Liver (tissue), 9 donors: Measurements from ENCODE around the gene FLVCR2. TPM values are rescaled to one million over a fixed set of nuclear protein-coding genes. Genes with fewer than 3 reads are reported as not detected.

Experiments used
- DNase-seq: peaks from one replicate; pipeline ENCODE4 v3.0.0-alpha.2; 2017; ENCODE audit warnings: low spot score
- H3K27ac ChIP-seq, 2 donors: one replicate each; pipeline ENCODE4 v1.7.0; 2013; ENCODE audit warnings: inconsistent platforms in 2 of 2, low read length in 2 of 2, control low read depth in 1 of 2, low read depth in 1 of 2, mild to moderate bottlenecking in 1 of 2
- H3K27me3 ChIP-seq, 4 donors: one replicate each; pipeline versions ENCODE4 v1.6.1 to v1.7.0; 2013; ENCODE audit warnings: low read length in 3 of 4, inconsistent platforms in 1 of 4, mild to moderate bottlenecking in 1 of 4, moderate library complexity in 1 of 4; ENCODE audit not compliant: control insufficient read depth in 4 of 4, insufficient read depth in 4 of 4
- H3K36me3 ChIP-seq, 4 donors: one replicate each; pipeline versions ENCODE4 v1.6.1 to v1.7.0; 2013; ENCODE audit warnings: low read length in 3 of 4, mild to moderate bottlenecking in 3 of 4, low read depth in 1 of 4, moderate library complexity in 1 of 4; ENCODE audit not compliant: control insufficient read depth in 4 of 4, insufficient read depth in 3 of 4
- H3K4me1 ChIP-seq, 4 donors: one replicate each; pipeline versions ENCODE4 v1.6.1 to v1.7.0; 2013; ENCODE audit warnings: low read length in 3 of 4, mild to moderate bottlenecking in 3 of 4, moderate library complexity in 1 of 4; ENCODE audit not compliant: control insufficient read depth in 4 of 4, insufficient read depth in 4 of 4
- H3K4me3 ChIP-seq, 3 donors: one replicate each; pipeline versions ENCODE4 v1.6.1 to v1.7.0; 2013; ENCODE audit warnings: low read length in 3 of 3, control low read depth in 1 of 3, low read depth in 1 of 3, mild to moderate bottlenecking in 1 of 3
- H3K9ac ChIP-seq, 2 donors: one replicate each; pipeline ENCODE4 v1.7.0; 2013; ENCODE audit warnings: low read length in 2 of 2, mild to moderate bottlenecking in 2 of 2, moderate library complexity in 2 of 2, control low read depth in 1 of 2, low read depth in 1 of 2
- H3K9me3 ChIP-seq, 4 donors: one replicate each; pipeline versions ENCODE4 v1.6.1 to v1.7.0; 2013; ENCODE audit warnings: low read length in 3 of 4; ENCODE audit not compliant: control insufficient read depth in 4 of 4
- EGR1 ChIP-seq, 2 donors: IDR thresholded peaks; 2 replicates each; pipeline ENCODE4 v1.6.1; 2016 to 2018; ENCODE audit warnings: antibody characterized with exemption in 2 of 2, low read depth in 2 of 2
- FOXA1 ChIP-seq: IDR thresholded peaks from 2 replicates; pipeline ENCODE4 v1.6.1; 2016; ENCODE audit warnings: antibody characterized with exemption
- FOXA2 ChIP-seq: IDR thresholded peaks from 2 replicates; pipeline ENCODE4 v1.6.1; 2016; ENCODE audit warnings: antibody characterized with exemption
- HNF4A ChIP-seq, 2 donors: conservative IDR thresholded peaks; 2 replicates each; pipeline ENCODE4 v1.6.1; 2016; ENCODE audit warnings: antibody characterized with exemption in 2 of 2, mild to moderate bottlenecking in 2 of 2
- HNF4G ChIP-seq: IDR thresholded peaks from 2 replicates; pipeline ENCODE4 v1.6.1; 2016; ENCODE audit warnings: antibody characterized with exemption
- JUND ChIP-seq, 2 donors: IDR thresholded peaks; 2 replicates each; pipeline ENCODE4 v1.6.1; 2016; ENCODE audit warnings: antibody characterized with exemption in 2 of 2
- NR2F2 ChIP-seq: IDR thresholded peaks from 2 replicates; pipeline ENCODE4 v1.6.1; 2016; ENCODE audit warnings: antibody characterized with exemption
- RAD21 ChIP-seq, 2 donors: IDR thresholded peaks; 2 replicates each; pipeline ENCODE4 v1.6.1; 2016; ENCODE audit warnings: antibody characterized with exemption in 2 of 2, mild to moderate bottlenecking in 2 of 2
- RXRA ChIP-seq, 2 donors: IDR thresholded peaks; 2 replicates each; pipeline ENCODE4 v1.6.1; 2017 to 2018; ENCODE audit warnings: antibody characterized with exemption in 2 of 2, mild to moderate bottlenecking in 1 of 2
- SP1 ChIP-seq: IDR thresholded peaks from 2 replicates; pipeline ENCODE4 v1.6.1; 2018; ENCODE audit warnings: antibody characterized with exemption, mild to moderate bottlenecking
- TAF1 ChIP-seq: conservative IDR thresholded peaks from 2 replicates; pipeline ENCODE4 v1.6.1; 2016; ENCODE audit warnings: antibody characterized with exemption, mild to moderate bottlenecking
- YY1 ChIP-seq: IDR thresholded peaks from 2 replicates; pipeline ENCODE4 v1.6.1; 2016; ENCODE audit warnings: antibody characterized with exemption, mild to moderate bottlenecking
- WGBS: extraction: QIAGEN DNeasy Blood & Tissue Kit; methylation state at CpG from one replicate; pipeline ENCODE4 v1.1.7; 2013; 5-methylcytosine and 5-hydroxymethylcytosine counted together
- polyA plus RNA-seq, 2 donors: library from polyadenylated mRNA; stranded (reverse) in 1 of 2; unstranded in 1 of 2; fragments of 200-250 nt in 1 of 2; fragments of >200 nt in 1 of 2; fragmentation: Nextera tagmentation in 1 of 2; extraction: Ambion mirVana in 1 of 2; gene quantifications; one replicate each; pipeline versions ENCODE4 v1.2.1 to v1.2.3, GENCODE V29; 2013 to 2015
- total RNA-seq, 2 donors: library from RNA; depleted of rRNA; stranded (reverse); fragments of >200 nt; gene quantifications; one replicate each; pipeline ENCODE4 v1.2.3, GENCODE V29; 2014
- TF ChIP-seq, protein P1 (sequence below): IDR thresholded peaks from 2 replicates; pipeline ENCODE4 v1.6.1; 2016; ENCODE audit warnings: antibody characterized with exemption
- TF ChIP-seq, protein P2 (sequence below): fragments of 150-350 bp; IDR thresholded peaks from 2 replicates; pipeline ENCODE4 v1.5.1; 2017; ENCODE audit warnings: improper control_type of control experiment, low read depth, low read length; ENCODE audit not compliant: missing input control
- TF ChIP-seq, protein P3 (sequence below): IDR thresholded peaks from 2 replicates; pipeline ENCODE4 v1.6.1; 2016; ENCODE audit warnings: antibody characterized with exemption
- donor health status: healthy.
- donor health status: healthy.
- donor health status: healthy.
- donor health status: healthy.
- donor health status: healthy.

The FLVCR2 gene
- total and polyA plus RNA-seq, 4 donors = 8.7 to 13.1 (median 11.3) TPM

DNA sequence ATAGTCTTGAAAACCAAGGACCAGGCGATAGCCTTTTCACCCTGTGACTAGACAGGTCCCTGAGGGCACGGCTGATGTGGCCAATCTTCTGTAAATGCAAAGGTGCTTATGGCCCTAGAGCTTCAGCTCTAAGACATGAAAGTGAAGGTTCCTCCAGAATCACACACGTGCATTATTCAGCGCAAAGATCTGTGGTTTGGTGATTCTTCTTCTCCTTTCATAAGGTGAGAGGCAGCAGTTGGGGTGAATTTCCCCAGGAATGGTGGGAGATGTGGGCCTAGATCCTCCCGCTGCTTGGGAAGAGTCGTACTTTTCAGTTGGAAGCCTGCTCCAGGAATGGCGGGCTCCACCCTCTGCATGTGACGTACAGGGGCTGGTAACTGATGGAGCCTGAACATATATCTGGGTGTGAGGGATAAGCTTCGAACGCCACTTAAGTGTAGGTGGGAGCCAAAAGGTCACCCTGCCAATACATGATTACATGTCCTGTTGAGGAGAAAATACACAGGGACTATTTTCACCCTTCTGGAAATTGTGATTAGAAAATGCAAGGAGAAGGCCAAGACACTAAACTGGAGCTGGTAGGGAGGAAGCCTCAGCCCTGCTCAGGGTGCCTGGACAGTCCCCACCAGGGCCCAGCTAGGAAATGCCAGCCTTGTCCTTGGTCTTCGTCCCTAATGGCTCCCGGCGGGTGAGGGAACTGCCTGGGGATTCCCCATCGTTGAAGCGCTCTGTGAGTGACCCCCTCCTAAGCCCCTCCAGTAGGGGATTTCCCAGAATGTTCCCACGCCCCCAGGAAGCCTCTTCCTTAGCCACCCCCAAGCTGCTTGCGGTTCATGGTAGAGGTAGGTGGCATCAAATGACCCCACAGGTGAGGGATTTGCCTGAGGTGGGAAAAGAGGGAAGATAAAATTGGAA, 38.6 kb upstream of the FLVCR2 start:
- WGBS = 72% methylated on average over 17 of the region's 17 CpGs
- Histone ChIP-seq H3K9me3 (no peaks in the 10 kb centered on the region), H3K27me3 (no peaks in the 10 kb centered on the region), H3K36me3 (no peaks in the 10 kb centered on the region), H3K4me3 (no peak overlapping the region), H3K27ac (no peak overlapping the region), H3K4me1 (peaks cover 0 to 13% (median 1%) of the 10 kb centered on the region in 4 donors), H3K9ac (no peak overlapping the region)
- no peak for TF ChIP-seq NR2F2
- TF ChIP-seq HNF4A (conservative IDR thresholded peaks at IDR 0.05) = peak in 1 of 2 donors; percentile 5
- no peak for DNase-seq

GRCh38 chr14:75540479-75540851, 38.0 kb upstream of the FLVCR2 start:
- Histone ChIP-seq H3K4me3 (no peak overlapping the region), H3K27ac (no peak overlapping the region), H3K4me1 (peaks cover 0 to 9% (median 1%) of the 10 kb centered on the region in 4 donors), H3K27me3 (no peaks in the 10 kb centered on the region), H3K9me3 (no peaks in the 10 kb centered on the region), H3K9ac (no peak overlapping the region), H3K36me3 (no peaks in the 10 kb centered on the region)
- TF ChIP-seq, protein P1, sequence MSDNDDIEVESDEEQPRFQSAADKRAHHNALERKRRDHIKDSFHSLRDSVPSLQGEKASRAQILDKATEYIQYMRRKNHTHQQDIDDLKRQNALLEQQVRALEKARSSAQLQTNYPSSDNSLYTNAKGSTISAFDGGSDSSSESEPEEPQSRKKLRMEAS = no peak
- TF ChIP-seq FOXA1 (no peak), HNF4A (conservative IDR thresholded peaks at IDR 0.05) (no peak), SP1 (no peak), FOXA2 (no peak), HNF4G (no peak)
- 77% methylated on average over 7 of the region's 7 CpGs for WGBS
- no peak for DNase-seq

GRCh38 chr14:75542588-75543091, 35.8 kb upstream of the FLVCR2 start:
- DNase-seq = peak; percentile 39
- Histone ChIP-seq H3K27me3 (no peaks in the 10 kb centered on the region), H3K4me1 (no peaks in the 10 kb centered on the region), H3K36me3 (no peaks in the 10 kb centered on the region), H3K9me3 (no peaks in the 10 kb centered on the region), H3K27ac (peak overlapping the region; percentile 51 to 56), H3K9ac (no peak overlapping the region), H3K4me3 (no peak overlapping the region)
- TF ChIP-seq EGR1 (IDR thresholded peaks at IDR 0.05; ENCODE audit: low read depth in 2 of 2) = no peak
- no peak for TF ChIP-seq TAF1
- peak; percentile 35 for TF ChIP-seq NR2F2
- TF ChIP-seq, protein P1 = no peak
- peak; percentile 26 for TF ChIP-seq SP1
- peak in 1 of 2 donors; percentile 10 for TF ChIP-seq RXRA (IDR thresholded peaks at IDR 0.05)
- 47% methylated on average over 10 of the region's 10 CpGs for WGBS

DNA sequence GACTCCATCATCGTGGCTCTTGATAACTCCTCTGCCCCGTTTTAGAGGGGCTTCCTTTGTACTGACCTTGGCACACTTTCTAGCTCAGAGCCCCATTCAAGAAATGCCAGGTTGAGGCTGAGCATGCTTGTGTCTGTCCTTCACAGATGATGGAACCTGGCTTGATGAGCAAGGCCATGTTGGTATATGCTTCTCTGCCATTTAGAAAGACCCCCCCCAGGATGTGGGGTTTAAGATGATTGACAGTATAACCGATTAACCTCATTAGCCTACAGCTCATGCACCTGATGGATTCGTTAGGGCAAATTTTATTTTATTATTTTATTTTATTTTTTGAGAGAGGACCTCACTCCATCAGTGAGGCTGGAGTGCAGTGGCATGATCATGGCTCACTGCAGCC, 35.2 kb upstream of the FLVCR2 start:
- Histone ChIP-seq H3K9me3 (no peaks in the 10 kb centered on the region), H3K9ac (no peak overlapping the region), H3K27ac (peak overlapping the region; percentile 51 to 56), H3K27me3 (no peaks in the 10 kb centered on the region), H3K4me1 (no peaks in the 10 kb centered on the region), H3K4me3 (no peak overlapping the region), H3K36me3 (no peaks in the 10 kb centered on the region)
- 62% methylated on average over 4 of the region's 4 CpGs for WGBS
- DNase-seq = no peak
- TF ChIP-seq YY1 = no peak
- no peak for TF ChIP-seq NR2F2
- no peak for TF ChIP-seq RAD21 (IDR thresholded peaks at IDR 0.05)
- TF ChIP-seq, protein P2, sequence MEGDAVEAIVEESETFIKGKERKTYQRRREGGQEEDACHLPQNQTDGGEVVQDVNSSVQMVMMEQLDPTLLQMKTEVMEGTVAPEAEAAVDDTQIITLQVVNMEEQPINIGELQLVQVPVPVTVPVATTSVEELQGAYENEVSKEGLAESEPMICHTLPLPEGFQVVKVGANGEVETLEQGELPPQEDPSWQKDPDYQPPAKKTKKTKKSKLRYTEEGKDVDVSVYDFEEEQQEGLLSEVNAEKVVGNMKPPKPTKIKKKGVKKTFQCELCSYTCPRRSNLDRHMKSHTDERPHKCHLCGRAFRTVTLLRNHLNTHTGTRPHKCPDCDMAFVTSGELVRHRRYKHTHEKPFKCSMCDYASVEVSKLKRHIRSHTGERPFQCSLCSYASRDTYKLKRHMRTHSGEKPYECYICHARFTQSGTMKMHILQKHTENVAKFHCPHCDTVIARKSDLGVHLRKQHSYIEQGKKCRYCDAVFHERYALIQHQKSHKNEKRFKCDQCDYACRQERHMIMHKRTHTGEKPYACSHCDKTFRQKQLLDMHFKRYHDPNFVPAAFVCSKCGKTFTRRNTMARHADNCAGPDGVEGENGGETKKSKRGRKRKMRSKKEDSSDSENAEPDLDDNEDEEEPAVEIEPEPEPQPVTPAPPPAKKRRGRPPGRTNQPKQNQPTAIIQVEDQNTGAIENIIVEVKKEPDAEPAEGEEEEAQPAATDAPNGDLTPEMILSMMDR = no peak
- TF ChIP-seq, protein P3, sequence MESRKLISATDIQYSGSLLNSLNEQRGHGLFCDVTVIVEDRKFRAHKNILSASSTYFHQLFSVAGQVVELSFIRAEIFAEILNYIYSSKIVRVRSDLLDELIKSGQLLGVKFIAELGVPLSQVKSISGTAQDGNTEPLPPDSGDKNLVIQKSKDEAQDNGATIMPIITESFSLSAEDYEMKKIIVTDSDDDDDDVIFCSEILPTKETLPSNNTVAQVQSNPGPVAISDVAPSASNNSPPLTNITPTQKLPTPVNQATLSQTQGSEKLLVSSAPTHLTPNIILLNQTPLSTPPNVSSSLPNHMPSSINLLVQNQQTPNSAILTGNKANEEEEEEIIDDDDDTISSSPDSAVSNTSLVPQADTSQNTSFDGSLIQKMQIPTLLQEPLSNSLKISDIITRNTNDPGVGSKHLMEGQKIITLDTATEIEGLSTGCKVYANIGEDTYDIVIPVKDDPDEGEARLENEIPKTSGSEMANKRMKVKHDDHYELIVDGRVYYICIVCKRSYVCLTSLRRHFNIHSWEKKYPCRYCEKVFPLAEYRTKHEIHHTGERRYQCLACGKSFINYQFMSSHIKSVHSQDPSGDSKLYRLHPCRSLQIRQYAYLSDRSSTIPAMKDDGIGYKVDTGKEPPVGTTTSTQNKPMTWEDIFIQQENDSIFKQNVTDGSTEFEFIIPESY = no peak
- TF ChIP-seq, protein P1 = no peak
- TF ChIP-seq EGR1 (IDR thresholded peaks at IDR 0.05; ENCODE audit: low read depth in 2 of 2) = no peak
- no peak for TF ChIP-seq HNF4A (conservative IDR thresholded peaks at IDR 0.05)
- no peak for TF ChIP-seq JUND (IDR thresholded peaks at IDR 0.05)
- no peak for TF ChIP-seq HNF4G
